ENCODE measurements around the gene IL20. TPM values are rescaled to one million over a fixed set of nuclear protein-coding genes. Genes with fewer than 3 reads are reported as not detected.

The IL20 gene
- total RNA-seq, 1 experiment from 2014 or later, result not detected

DNA sequence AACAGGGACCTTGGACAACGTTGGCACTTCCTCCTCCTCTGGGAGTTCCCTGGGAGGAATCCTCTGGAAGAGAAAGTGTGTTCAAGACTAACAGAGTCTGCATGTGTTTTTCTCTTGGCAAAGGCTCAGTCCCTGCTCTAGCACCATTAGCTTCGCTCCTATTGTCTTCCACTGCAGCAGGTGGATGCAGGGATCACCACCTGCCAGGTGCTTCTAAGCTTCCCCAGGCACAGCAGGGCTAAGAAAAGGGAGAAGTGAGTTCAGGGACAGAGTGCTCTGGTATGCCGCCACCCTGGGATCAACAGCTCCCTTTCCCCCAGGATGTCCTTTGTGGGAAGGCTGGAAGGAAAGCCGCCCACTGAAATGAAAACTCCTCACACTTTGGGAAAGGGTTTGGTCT is 43.9 kb upstream of the IL20 start:
- POLR2A ChIA-PET, result no interaction called here
- CTCF ChIA-PET, result no interaction called here
- H3K27me3 ChIP-seq (ENCODE audit: control insufficient read depth, insufficient read depth, low read length), result peaks cover 8% of the 10 kb centered on the region; the same call in 1 of the 2 replicates
- ATAC-seq (no peak), DNase-seq (ENCODE audit: low read depth, low spot score) (no peak)
- in situ Hi-C loops (cut with HindIII; ENCODE audit: low pct_unique_long_range_greater_than_20kb, low sequenced_read_pairs), result no loop called here
- intact Hi-C loops (cut with micrococcal nuclease; ENCODE audit: unreplicated experiment), result no loop called here
- H3K4me1 ChIP-seq (ENCODE audit: control insufficient read depth, insufficient read depth, low read length), result no peaks in the 10 kb centered on the region
- no peak overlapping the region for H3K27ac ChIP-seq (ENCODE audit: low read length)
- no peaks in the 10 kb centered on the region for H3K36me3 ChIP-seq (ENCODE audit: control insufficient read depth, insufficient read depth, low read length)
- no TSS peak for BruUV-seq (replicated peaks)
- H3K4me3 ChIP-seq (ENCODE audit: low read depth in 2 of 2, low read length in 2 of 2), result no peak overlapping the region
- TF ChIP-seq, protein P1, sequence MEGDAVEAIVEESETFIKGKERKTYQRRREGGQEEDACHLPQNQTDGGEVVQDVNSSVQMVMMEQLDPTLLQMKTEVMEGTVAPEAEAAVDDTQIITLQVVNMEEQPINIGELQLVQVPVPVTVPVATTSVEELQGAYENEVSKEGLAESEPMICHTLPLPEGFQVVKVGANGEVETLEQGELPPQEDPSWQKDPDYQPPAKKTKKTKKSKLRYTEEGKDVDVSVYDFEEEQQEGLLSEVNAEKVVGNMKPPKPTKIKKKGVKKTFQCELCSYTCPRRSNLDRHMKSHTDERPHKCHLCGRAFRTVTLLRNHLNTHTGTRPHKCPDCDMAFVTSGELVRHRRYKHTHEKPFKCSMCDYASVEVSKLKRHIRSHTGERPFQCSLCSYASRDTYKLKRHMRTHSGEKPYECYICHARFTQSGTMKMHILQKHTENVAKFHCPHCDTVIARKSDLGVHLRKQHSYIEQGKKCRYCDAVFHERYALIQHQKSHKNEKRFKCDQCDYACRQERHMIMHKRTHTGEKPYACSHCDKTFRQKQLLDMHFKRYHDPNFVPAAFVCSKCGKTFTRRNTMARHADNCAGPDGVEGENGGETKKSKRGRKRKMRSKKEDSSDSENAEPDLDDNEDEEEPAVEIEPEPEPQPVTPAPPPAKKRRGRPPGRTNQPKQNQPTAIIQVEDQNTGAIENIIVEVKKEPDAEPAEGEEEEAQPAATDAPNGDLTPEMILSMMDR (IDR thresholded peaks at IDR 0.05), result no peak
- no peaks in the 10 kb centered on the region for H3K9me3 ChIP-seq (ENCODE audit: control insufficient read depth, insufficient read depth, low read depth, low read length)

DNA sequence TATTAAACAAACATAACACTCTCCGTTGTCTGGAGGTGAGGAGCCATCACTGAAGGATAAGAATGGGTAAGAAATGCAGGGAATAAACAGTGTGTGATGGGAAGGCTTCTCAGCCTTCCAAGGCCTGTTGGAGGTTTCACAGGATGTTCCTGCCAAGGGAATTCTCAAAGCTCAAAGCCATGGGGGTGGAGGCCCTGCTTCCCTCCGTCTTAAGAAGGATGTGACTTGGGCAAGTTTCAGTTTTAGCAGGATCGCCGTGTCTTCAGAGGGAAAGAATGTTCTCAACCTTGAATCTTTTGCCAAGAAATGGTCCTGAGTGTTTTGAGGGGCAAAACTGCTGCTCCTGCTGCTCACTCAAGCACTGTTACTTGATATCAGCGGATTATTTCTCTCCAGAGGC is 41.7 kb upstream of the IL20 start:
- Histone ChIP-seq H3K9me3 (ENCODE audit: control insufficient read depth, insufficient read depth, low read depth, low read length) (no peaks in the 10 kb centered on the region), H3K27ac (ENCODE audit: low read length) (no peak overlapping the region), H3K4me3 (ENCODE audit: low read depth in 2 of 2, low read length in 2 of 2) (no peak overlapping the region), H3K4me1 (ENCODE audit: control insufficient read depth, insufficient read depth, low read length) (no peaks in the 10 kb centered on the region), H3K36me3 (ENCODE audit: control insufficient read depth, insufficient read depth, low read length) (no peaks in the 10 kb centered on the region), H3K27me3 (ENCODE audit: control insufficient read depth, insufficient read depth, low read length) (peaks cover 6% of the 10 kb centered on the region; the same call in 1 of the 2 replicates)
- in situ Hi-C loops (cut with HindIII; ENCODE audit: low pct_unique_long_range_greater_than_20kb, low sequenced_read_pairs), result no loop called here
- CTCF ChIA-PET, result no interaction called here
- BruUV-seq (replicated peaks), result no TSS peak
- POLR2A ChIA-PET, result no interaction called here
- DNase-seq (ENCODE audit: low read depth, low spot score) (no peak), ATAC-seq (no peak)
- intact Hi-C loops (cut with micrococcal nuclease; ENCODE audit: unreplicated experiment), result no loop called here
- TF ChIP-seq TCF7L2 (IDR thresholded peaks at IDR 0.05; ENCODE audit: low read depth, low read length) (no peak), POLR2AphosphoS5 (IDR thresholded peaks at IDR 0.05; ENCODE audit: low read depth, low read length) (no peak), SIN3A (IDR thresholded peaks at IDR 0.05; ENCODE audit: borderline replicate concordance, insufficient read depth, low read depth, low read length) (no peak)
- TF ChIP-seq, protein P1 (IDR thresholded peaks at IDR 0.05), result no peak
- TF ChIP-seq, protein P2, sequence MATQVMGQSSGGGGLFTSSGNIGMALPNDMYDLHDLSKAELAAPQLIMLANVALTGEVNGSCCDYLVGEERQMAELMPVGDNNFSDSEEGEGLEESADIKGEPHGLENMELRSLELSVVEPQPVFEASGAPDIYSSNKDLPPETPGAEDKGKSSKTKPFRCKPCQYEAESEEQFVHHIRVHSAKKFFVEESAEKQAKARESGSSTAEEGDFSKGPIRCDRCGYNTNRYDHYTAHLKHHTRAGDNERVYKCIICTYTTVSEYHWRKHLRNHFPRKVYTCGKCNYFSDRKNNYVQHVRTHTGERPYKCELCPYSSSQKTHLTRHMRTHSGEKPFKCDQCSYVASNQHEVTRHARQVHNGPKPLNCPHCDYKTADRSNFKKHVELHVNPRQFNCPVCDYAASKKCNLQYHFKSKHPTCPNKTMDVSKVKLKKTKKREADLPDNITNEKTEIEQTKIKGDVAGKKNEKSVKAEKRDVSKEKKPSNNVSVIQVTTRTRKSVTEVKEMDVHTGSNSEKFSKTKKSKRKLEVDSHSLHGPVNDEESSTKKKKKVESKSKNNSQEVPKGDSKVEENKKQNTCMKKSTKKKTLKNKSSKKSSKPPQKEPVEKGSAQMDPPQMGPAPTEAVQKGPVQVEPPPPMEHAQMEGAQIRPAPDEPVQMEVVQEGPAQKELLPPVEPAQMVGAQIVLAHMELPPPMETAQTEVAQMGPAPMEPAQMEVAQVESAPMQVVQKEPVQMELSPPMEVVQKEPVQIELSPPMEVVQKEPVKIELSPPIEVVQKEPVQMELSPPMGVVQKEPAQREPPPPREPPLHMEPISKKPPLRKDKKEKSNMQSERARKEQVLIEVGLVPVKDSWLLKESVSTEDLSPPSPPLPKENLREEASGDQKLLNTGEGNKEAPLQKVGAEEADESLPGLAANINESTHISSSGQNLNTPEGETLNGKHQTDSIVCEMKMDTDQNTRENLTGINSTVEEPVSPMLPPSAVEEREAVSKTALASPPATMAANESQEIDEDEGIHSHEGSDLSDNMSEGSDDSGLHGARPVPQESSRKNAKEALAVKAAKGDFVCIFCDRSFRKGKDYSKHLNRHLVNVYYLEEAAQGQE (IDR thresholded peaks at IDR 0.05; ENCODE audit: insufficient read depth in 1 of 2, low read depth in 2 of 2, low read length in 1 of 2), result no peak

DNA sequence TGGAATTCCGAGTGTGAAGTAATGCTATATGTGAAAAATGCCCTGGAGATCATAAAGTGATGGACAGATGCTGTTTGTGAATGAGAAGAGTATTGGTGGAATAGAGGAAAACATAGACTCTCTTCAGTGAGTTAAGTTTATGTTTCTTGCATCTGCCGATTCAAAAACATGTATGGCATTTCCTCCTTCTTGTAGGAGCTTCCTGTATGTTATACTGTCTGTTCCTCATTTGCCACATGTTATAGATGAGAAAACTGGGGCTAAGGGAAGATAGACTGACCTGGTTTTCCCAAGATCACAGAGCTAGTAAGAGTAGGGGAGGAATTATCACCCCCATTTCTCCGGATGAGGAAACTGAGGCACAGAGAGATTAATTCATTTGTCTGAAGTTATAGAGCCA is 41.1 kb upstream of the IL20 start:
- CTCF ChIA-PET, result no interaction called here
- intact Hi-C loops (cut with micrococcal nuclease; ENCODE audit: unreplicated experiment), result no loop called here
- ATAC-seq, result no peak

More for the DNA sequence above, 41.1 kb upstream of the IL20 start:
- no TSS peak for BruUV-seq (replicated peaks)
- TF ChIP-seq TCF7L2 (IDR thresholded peaks at IDR 0.05; ENCODE audit: low read depth, low read length), result no peak
- TF ChIP-seq SIN3A (IDR thresholded peaks at IDR 0.05; ENCODE audit: borderline replicate concordance, insufficient read depth, low read depth, low read length), result no peak
- TF ChIP-seq POLR2AphosphoS5 (IDR thresholded peaks at IDR 0.05; ENCODE audit: low read depth, low read length), result no peak
- TF ChIP-seq, protein P2 (IDR thresholded peaks at IDR 0.05; ENCODE audit: insufficient read depth in 1 of 2, low read depth in 2 of 2, low read length in 1 of 2), result no peak
- TF ChIP-seq, protein P1 (IDR thresholded peaks at IDR 0.05), result no peak
- no peak overlapping the region for H3K27ac ChIP-seq (ENCODE audit: low read length)
- POLR2A ChIA-PET, result no interaction called here
- H3K9me3 ChIP-seq (ENCODE audit: control insufficient read depth, insufficient read depth, low read depth, low read length), result no peaks in the 10 kb centered on the region
- in situ Hi-C loops (cut with HindIII; ENCODE audit: low pct_unique_long_range_greater_than_20kb, low sequenced_read_pairs), result no loop called here
- no peak for DNase-seq (ENCODE audit: low read depth, low spot score)
- H3K4me1 ChIP-seq (ENCODE audit: control insufficient read depth, insufficient read depth, low read length), result no peaks in the 10 kb centered on the region
- no peak overlapping the region for H3K4me3 ChIP-seq (ENCODE audit: low read depth in 2 of 2, low read length in 2 of 2)
- peaks cover 6% of the 10 kb centered on the region; the same call in 1 of the 2 replicates for H3K27me3 ChIP-seq (ENCODE audit: control insufficient read depth, insufficient read depth, low read length)
- H3K36me3 ChIP-seq (ENCODE audit: control insufficient read depth, insufficient read depth, low read length), result no peaks in the 10 kb centered on the region
